ENCODE data around the gene DERA.

- TF ChIP-seq, protein P1, sequence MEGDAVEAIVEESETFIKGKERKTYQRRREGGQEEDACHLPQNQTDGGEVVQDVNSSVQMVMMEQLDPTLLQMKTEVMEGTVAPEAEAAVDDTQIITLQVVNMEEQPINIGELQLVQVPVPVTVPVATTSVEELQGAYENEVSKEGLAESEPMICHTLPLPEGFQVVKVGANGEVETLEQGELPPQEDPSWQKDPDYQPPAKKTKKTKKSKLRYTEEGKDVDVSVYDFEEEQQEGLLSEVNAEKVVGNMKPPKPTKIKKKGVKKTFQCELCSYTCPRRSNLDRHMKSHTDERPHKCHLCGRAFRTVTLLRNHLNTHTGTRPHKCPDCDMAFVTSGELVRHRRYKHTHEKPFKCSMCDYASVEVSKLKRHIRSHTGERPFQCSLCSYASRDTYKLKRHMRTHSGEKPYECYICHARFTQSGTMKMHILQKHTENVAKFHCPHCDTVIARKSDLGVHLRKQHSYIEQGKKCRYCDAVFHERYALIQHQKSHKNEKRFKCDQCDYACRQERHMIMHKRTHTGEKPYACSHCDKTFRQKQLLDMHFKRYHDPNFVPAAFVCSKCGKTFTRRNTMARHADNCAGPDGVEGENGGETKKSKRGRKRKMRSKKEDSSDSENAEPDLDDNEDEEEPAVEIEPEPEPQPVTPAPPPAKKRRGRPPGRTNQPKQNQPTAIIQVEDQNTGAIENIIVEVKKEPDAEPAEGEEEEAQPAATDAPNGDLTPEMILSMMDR (IDR thresholded peaks at IDR 0.05), result no peak
- TF ChIP-seq POLR2A (IDR thresholded peaks at IDR 0.05), result no peak
These were observed 97.3 kb downstream of the DERA start for GRCh38 chr12:16008421-16008824.
